ENCODE results near the gene CCND3.

The CCND3 gene

DNA sequence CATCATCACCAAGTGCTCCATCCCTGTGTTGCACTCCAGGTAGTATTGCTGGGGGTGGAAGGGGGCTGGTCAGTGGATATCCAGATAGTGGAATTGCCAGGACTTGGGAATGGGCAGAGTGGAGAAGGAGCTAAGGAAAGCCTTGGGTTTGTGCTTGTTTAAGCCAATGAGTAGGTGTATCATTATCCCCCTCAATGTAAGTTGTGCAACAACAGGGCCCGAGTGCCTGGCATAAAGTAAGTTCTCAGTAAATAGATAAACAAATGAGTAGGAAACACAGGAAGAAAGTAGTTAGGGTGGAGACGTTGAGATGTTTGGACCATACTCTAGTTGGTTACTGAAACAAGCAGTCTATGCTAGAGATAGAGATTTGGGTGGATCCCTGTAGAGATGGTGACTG, 9.8 kb downstream of the CCND3 start:
- in situ Hi-C loops (cut with HindIII; ENCODE audit: low sequenced_read_pairs), result loop anchor here (5.0 to 25.0 kb wide), 3 partner anchors 59 to 144 kb away; partner anchors contain the start of genes FRS3, PRICKLE4 and TOMM6

DNA sequence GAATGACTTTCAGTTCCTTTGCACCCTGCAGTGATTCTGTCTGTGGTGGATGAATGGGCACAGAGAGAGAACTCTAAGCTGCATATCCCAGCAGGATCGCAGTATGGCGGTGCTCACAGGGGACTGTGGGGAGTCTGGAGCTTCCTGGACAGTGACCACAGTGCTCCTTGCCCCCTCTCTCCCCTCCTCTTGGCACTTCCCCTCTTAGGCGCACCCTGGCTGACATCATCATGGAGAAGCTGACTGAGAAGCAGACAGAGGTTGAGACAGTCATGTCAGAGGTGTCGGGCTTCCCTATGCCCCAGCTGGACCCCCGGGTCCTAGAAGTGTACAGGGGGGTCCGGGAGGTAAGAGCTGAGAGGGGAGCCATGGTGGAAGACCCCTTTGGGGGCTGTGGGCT, 11.7 kb downstream of the CCND3 start:
- in situ Hi-C loops (cut with HindIII; ENCODE audit: low sequenced_read_pairs), result loop anchor here (5.0 to 25.0 kb wide), 3 partner anchors 58 to 143 kb away; partner anchors contain the start of genes FRS3, PRICKLE4 and TOMM6

DNA sequence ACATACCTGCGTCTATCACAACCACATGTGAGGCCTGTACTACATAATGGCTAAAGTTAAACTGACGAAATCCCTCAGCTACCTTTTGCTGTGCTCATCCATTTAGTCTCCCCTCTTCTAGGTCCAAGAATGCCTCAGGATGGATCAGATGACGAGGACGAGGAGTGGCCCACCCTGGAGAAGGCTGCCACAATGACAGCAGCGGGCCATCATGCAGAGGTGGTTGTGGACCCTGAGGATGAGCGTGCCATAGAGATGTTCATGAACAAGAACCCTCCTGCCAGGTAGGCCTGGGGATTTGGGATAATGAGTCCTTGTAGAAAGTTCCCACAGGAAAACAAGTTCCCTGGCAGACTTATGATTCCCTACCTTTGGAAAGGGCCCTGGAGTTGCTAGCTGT, 14.4 kb downstream of the CCND3 start:
- in situ Hi-C loops (cut with HindIII; ENCODE audit: low sequenced_read_pairs), result loop anchor here (25.0 kb wide), 1 partner anchor 140 kb away; the partner anchor contains the start of genes FRS3, PRICKLE4 and TOMM6

DNA sequence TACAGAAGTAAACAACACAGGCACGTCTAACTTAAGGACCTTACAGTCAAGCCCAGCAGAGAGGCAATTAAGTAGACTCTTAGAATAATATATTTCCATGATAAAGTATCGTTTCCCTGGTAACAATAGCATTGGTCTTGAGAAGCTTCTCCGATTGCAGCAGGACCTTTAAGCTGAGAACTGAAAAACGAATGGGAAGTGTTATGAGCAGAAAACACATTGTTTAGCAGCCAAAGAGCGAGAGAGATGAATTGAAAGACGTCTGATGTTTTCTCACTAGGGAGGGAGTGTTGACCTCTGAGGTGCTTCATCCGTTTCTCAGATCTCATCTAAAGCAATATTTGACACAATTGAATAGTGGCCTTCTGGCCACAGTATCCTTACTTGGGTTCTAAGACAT, 19.5 kb downstream of the CCND3 start:
- in situ Hi-C loops (cut with HindIII; ENCODE audit: low sequenced_read_pairs), result no loop called here

DNA sequence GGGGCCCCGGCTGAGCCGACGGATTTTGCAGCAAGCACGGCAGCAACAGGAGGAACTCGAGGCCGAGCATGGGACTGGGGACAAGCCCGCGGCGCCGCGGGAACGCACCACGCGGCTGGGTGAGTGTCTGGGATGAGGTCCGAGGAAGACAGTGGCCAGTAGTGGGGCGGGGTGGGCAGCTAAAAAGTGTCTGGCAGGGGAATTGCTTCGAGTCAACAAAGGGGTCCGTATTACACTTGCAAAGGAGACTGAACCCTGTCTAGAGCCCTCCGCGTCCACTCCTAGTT, 20.0 kb downstream of the CCND3 start:
- in situ Hi-C loops (cut with HindIII; ENCODE audit: low sequenced_read_pairs), result no loop called here

DNA sequence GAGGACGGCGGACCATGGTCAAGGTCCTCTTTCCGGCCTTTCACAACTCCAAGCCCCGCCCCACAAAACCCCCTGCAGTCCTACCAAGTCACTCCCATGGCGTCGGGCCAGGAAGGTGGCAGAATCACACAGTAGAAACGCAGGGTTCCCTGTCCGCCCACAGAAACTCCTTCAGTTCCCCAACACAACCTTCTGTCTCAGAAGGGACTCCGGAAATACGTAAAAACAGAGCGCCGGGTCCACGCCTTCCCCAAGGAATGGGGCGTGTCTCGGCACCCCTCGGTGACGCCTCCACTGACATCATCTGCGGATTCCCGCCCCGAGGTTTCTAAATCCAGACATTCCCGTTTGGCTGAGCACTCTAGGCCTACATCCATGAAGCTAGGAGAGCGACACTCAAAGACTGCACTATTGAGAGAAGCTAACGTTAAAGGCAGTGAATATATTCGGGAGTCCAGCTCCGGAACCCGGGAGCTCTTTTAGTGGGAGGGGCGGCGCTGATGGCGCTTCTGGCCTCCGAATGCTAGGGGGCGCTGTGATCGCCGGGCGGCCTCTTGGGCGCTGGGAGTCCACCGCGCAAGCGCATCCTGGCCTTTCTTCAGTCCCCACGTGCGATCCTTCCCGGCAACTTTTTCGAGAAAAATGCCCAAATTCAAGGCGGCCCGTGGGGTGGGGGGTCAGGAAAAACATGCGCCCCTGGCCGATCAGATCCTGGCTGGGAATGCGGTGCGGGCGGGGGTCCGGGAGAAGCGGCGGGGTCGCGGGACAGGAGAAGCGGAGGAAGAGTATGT, 20.5 kb downstream of the CCND3 start, which contains the start of the genes BYSL and MED20:
Gene BYSL (plus strand): TSS at position 579 of the 791 bp plus-strand sequence. CDS start 64 bp downstream, at position 643.
Gene MED20 (minus strand): TSS at position 219 of the 791 bp plus-strand sequence. CDS start 121 bp downstream, at position 98.
- in situ Hi-C loops (cut with HindIII; ENCODE audit: low sequenced_read_pairs), result no loop called here

DNA sequence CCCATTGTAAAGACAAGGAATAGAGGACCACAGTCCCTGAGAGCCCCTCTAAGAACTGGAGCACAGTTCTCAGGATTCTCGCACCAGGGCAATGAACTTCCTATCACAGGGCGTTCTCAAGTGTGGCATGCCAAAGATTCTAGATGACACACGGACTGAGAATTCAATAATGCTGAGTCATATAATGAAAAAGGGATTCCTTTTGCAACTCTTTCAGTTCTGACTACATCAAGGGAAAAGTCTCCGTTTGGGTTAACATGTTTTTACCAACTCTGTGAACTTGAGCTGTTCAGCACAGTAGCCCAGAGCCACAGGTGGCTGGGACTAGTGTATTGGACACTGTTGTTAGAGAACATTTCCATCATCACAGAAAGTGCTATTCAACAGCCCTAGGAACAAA, 24.1 kb downstream of the CCND3 start:
- in situ Hi-C loops (cut with HindIII; ENCODE audit: low sequenced_read_pairs), result no loop called here

DNA sequence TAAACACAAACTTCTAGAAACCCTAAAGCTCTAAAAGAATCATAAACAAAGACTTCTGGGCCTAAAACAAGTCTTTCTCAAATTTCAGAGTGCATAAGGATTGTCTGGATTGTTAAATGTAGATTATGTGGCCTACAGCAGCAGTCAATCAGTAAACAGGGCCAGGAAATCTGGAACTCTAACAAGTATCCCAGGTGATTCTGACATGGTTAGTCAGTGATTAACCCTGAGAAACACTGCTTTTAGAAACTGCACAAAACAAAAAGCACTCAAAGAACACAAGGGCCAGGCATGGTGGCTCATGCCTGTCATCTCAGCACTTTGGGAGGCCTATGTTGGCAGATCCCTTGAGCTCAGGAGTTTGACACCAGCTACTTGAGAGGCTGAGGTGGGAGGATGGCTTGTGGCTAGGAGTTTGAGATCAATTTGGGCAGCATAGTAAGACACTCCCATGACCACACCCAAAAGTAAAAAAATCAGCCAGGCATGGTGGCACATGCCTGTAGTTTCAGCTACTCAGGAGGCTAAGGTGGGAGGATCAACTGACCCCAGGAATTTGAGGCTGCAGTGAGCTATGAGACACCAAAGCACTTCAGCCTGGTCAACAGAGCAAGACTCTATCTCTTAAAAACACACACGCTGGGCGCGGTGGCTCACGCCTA, 26.6 kb downstream of the CCND3 start:
- in situ Hi-C loops (cut with HindIII; ENCODE audit: low sequenced_read_pairs), result no loop called here

DNA sequence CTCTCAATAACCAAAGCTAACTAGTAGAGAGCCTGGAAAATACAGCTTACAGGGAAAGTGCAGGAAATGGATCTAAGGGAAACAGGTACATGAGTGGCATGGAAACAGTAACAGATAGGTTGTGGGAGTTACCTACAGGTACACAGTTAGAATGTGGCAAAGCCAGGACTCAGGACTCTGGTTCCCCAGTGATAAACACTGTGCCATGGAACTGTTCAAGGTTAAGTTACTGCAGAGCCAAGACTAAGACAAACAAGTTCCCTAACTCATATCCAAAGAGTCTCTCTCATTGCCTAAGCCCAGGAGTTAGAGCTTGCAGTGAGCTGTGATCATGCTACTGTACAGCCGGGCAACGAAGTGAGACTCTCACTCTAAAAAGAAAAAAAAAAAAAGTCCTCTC, 27.3 kb downstream of the CCND3 start:
- in situ Hi-C loops (cut with HindIII; ENCODE audit: low sequenced_read_pairs), result no loop called here

DNA sequence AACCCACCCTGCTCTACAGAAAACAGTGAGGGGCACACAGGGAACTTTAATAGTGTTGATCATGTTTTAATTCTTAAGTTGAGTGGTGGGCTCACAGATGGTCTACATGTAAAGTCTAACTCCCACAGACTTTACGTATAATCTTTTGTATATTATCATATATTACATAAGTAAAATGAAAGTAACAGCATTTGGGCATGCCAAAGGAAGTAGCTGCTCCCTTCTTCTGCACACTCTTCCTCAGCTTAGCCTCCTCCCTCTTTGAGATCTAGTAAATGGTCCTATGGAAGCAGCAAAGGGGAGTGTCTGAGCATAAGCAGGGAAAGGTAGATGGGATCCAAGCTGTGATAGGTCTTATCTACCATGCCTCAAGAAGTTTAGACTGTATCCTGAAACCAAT, 31.9 kb downstream of the CCND3 start:
- in situ Hi-C loops (cut with HindIII; ENCODE audit: low sequenced_read_pairs), result no loop called here

DNA sequence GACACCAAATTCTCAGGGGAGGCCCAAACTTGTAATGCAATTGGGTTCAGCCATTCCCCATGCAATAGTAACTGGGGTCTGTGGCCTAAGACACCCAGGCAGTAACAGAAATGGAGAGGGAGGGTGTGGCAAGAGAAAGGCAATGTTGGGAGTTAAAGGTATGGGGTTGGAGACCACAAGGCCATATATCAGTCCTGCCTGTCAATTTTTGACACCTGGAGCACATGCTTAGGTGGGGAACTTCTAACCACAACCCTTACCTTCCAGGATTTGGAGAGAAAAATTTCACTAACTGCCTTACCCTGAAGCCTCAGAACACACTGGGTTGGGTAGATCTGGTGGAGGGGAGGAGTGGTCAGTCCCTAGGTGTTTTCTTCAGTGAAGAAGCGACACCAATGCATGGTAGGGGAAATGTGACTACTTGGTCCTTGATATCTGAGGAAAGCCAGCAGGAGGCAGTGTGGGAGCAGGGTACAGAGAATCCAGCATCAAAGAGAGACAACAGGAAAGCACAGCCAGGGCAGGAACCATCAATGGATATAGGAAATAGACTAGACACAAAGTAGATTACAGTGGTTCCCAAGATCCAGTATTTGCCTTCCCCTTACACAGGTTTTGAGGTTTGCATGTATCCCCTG, 39.6 kb downstream of the CCND3 start:
- in situ Hi-C loops (cut with HindIII; ENCODE audit: low sequenced_read_pairs), result no loop called here

DNA sequence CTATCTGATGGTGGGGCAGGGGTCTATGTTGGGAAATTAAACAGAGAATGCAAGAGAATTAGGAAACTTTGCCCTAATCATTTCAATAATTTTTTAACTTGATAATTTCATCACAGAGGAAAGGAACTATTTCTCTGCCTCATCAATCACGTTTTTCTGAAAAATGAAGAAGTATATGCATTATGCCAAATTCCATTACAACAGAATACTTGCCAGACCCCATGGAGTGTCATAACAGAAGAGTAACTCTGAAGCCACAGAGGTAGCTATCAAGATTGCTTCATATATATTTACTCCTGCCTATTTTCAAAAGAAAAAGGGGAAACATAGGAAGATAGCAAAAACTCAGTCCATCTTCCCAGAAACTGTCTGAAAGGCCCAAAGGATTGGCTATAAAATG, 40.7 kb downstream of the CCND3 start:
- in situ Hi-C loops (cut with HindIII; ENCODE audit: low sequenced_read_pairs), result no loop called here

DNA sequence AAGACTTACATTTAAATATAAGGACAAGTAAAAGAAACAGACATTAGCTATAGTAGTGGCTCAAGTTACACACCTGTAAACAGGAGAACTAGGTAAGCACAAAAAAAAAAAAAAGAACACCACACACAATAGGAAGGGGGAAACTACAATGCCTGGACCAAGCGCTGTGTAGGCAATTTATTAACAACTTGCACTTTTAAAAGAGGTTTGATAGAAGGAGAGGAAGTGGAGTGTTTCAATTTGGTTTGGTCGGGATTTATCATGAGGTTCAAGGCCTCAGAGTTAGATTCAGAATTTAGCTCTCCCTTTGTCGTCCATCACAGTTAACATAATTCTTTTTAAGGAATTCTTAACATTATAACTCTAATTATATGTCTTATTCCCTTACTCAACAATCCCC, 45.3 kb downstream of the CCND3 start:
- in situ Hi-C loops (cut with HindIII; ENCODE audit: low sequenced_read_pairs), result no loop called here

DNA sequence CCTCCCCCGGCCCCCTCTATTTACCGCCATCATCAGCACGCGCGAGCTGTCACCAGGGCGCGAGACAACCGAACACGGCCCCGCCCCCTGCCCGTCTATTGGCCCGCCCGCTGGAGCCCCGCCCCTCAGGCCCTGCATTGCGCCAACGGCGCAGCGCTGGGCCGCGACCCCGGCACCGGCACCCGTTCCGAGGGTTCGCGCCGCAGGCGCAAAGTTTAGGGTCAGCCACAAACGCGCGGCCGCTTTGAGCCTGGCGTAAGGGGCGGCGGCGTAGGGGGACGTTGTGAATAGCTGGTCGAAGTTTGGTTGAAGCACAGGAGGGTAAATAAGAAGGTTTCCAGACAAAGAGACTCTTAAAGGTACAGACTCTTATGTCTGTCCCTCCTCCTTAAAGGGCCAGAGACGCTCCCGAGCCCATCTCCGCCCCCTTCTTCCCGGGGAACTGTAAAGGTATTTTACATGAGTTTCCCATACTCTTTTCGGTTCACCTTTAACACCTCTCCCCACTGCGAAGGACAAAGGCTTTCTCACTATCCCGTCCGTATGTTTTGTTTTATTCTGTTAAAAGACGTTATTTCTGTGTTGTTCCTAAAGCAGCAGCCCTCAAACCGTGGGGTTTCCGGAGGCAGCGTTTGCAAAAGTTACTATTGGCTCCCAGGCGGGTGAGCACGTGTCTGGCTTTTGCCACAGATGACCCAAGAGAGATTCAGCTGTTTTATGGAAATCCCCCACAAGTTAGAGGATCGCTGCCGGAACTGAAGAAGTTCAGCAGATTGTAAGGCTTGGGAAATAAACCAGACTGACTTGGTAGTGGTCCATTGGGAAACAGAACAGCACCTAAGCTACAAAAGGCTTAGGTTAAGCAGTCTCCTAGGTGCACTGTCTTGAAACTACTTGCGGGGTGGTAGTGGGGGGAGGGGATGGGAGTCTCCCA, 46.0 kb downstream of the CCND3 start, which contains the start of gene USP49:
Gene USP49 (minus strand): TSS at position 76 of the 934 bp plus-strand sequence. CDS start 88,392 bp downstream, outside the sequence.
- in situ Hi-C loops (cut with HindIII; ENCODE audit: low sequenced_read_pairs), result no loop called here

DNA sequence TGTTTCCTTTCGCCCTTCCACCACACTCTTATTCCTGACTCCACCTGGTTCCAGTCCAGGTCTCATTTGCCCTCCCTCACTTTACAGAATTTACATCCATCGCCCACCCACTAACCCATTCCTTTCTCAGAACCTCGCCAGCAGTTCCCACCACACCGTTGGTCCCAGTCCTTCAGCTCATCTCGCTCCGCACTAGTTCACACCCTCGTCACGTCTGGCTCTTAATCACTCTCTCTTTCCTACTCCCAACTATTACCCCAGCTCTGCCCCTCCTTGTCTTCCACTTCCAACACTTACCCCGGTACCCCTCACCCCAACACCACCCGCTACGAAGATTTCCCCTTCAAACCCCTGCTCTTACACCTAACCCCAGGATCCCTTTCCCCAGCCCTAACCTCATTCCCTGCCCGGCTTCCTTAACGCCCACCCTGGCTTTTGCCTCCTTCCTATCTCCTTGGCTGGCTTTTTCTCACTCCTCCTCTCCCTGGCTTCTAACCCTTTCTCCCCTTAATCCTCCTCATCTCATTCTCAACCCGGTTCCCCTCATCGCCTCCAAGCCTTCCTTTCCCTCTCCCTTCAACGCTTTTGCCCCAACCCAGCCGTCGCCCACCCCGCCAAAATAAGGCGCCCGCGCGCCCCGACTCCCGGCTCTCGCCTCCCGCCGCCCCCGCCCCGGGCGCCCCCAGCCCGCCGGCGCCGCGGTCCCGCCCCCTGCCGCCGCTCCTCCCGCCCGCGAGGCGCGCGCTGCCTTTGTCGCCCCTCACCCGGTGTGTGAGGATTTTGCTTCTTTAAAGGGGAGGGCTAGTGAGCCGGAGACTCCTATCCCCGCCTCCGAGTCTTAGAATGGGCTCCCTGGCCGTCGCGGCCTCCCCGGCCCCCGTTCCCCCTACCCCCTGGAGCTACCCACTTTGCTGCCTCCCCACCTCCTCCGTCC, 47.0 kb downstream of the CCND3 start:
- in situ Hi-C loops (cut with HindIII; ENCODE audit: low sequenced_read_pairs), result no loop called here

DNA sequence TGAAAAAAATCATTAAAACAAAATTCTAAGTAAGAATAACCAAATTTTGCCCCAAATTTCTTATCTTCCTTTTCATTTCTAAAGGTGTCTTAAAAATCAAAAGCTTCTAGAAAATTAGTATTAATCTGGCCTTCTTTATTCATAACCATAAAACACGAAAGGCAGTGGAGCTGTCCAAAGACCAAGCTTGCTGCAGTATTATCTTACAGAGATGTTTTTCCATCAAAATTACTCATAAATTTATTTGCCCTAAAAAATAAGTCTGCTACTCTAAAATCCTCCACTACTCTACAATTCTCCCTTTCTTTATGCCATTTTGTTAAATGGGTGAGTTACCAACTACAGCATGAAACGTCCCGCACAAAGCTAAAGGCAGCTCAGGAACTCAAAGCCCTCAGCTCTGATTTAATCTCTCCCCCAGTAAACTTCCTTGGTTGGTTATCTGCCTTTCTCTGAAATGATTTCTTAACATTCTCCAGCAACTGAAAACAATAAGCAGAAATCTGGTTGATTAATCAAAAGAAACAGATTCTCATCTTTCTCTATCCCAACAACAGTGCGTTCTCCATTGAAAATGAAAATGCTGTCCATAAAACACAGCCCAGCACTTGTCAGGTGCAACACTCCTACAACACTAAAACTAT, 48.6 kb downstream of the CCND3 start:
- in situ Hi-C loops (cut with HindIII; ENCODE audit: low sequenced_read_pairs), result no loop called here

DNA sequence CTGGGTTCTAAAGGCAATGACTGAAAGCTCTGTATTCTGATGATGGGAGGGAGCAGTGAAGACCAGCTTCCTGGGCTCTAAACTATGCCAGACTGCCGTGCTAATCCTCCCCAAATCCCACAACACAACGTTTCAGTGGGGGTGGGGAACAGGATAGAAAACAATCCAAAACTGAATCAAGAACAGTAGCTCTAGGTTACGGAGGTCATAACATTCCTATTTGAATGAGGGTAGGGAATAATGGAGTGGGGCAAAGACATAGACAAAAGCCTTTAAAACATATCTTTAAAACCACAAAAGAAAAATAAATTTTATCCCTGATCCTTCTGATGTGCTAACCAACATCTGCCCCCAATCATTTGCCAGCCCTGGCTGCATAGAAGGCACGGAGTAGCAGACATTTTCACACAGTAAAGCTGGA, 54.3 kb downstream of the CCND3 start:
- in situ Hi-C loops (cut with HindIII; ENCODE audit: low sequenced_read_pairs), result no loop called here

DNA sequence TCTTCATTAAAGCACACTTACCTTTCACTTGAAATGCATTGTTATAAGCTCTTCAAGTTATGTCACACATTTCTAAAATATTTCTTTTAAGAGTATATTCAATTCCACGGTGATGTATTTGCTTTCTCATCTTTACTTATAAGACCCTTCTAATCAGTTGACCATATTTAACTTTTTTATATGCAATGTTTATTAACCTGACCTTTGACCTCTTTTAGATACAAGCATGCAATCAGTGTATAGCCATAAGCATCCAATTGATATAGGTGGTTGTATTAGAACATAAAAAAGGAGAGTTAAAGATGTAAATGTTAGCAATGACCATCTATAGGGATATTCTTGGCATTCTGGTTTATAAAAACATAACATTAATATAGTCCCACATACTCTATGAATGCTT, 55.7 kb downstream of the CCND3 start:
- in situ Hi-C loops (cut with HindIII; ENCODE audit: low sequenced_read_pairs), result no loop called here

DNA sequence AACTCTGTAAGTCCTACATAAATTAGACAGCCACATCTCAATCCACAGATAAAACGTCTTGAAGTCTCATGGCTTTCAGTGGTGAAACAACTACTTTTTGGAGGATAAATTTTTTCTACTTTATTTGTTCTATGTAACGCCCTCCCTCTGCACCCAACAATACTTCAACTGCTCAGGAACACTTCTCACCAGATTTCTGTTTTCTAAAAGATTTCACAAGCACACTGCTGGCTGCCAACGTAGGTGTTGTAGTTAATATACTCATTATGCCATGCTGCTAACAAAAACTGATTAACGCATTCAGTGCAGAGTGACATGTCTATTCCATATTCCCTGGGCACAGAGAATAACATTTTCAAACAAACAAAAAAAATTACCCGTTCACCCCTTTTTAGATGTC, 56.7 kb downstream of the CCND3 start:
- in situ Hi-C loops (cut with HindIII; ENCODE audit: low sequenced_read_pairs), result no loop called here

All from endothelial cell of hepatic sinusoid (primary cell).